NCI-H187 treated with DMSO at 0.1 percent for 48 hours (cell line): ENCODE results near the gene NXPE1.
"Not testable (repeated sequence)": the region's sequence is repeated elsewhere in the genome, so short reads cannot be mapped to it uniquely, and the experiment has no call there.

Source experiments
- DNase-seq: peaks from one replicate; lab custom pipeline; 2025; lab: John Stamatoyannopoulos, UW

NXPE1 gene

GRCh38 chr11:114559425-114560310 lies at the start of gene NXPE1:
NXPE1 (minus strand) TSS chr11:114559881; CDS start chr11:114551201, 8,680 bp downstream.
- DNase-seq: no peak

DNA sequence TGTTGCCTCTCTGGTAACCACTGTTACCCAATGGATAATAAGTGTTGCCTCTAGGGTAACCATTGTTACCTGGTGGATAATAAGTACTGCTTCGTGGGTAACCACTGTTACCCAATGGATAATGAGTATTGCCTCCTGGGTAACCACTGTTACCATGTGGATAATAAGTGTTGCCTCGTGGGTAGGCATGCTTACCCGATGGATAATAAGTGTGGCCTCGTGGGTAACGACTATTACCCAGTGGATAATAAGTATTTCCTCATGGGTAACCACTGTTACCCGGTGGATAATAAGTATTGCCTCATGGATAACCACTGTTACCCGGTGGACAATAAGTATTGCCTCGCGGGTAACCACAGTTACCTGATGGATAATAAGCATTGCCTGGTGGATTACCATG lies 49.7 kb upstream of the NXPE1 start:
- no peak for DNase-seq

- DNase-seq: not testable (repeated sequence)
These were observed 48.9 kb upstream of the NXPE1 start for GRCh38 chr11:114608605-114609004.

GRCh38 chr11:114607753-114608459 lies 48.2 kb upstream of the NXPE1 start:
- no peak for DNase-seq

GRCh38 chr11:114606802-114607075 lies 47.1 kb upstream of the NXPE1 start:
- not testable (repeated sequence) for DNase-seq

DNA sequence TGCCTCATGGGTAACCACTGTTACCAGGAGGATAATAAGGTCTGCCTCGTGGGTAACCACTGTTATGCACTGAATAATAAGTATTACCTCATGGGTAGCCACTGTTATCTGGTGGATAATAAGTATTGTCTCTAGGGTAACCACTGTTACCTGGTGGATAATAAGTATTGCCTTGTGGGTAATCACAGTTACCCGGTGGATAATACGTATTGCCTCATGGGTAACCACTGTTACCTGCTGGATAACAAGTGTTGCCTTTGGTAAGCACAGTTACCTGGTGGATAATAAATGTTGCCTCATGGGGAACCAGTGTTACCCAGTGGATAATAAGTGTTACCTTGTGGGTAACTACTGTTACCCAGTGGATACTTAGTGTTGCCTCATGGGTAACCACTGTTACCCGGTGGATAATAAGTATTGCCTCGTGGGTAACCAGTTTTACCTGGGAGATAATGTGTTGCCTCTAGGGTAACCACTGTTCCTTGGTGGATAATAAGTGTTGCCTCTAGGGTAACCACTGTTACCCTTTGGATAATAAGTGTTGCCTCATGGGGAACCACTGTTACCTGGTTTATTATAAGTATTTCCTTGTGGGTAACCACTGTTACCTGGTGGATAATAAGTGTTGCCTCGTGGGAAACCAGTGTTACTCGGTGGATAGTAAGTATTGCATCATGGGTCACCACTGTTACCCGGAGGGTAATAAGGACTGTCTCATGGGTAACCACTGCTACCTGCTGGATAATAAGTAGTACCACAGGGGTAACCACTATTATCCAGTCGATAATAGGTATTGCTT lies 46.5 kb upstream of the NXPE1 start:
- no peak for DNase-seq

DNA sequence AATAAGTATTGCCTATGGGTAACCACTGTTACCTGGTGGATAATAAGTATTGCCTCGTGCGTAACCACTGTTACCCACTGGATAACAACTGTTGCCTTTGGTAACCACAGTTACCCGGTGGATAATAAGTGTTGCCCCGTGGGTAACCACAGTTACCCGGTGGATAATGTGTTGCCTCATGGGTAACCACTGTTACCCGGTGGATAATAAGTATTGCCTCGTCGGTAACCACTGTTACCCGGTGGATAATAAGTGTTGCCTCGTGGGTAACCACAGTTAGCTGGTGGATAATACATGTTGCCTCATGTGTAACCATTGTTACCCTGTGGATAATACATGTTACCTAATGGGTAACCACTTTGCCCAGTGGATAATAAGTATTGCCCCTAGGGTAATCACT lies 45.7 kb upstream of the NXPE1 start:
- DNase-seq: no peak

GRCh38 chr11:114604886-114605285 lies 45.2 kb upstream of the NXPE1 start:
- no peak for DNase-seq

GRCh38 chr11:114604179-114604813 lies 44.6 kb upstream of the NXPE1 start:
- DNase-seq: no peak

DNA sequence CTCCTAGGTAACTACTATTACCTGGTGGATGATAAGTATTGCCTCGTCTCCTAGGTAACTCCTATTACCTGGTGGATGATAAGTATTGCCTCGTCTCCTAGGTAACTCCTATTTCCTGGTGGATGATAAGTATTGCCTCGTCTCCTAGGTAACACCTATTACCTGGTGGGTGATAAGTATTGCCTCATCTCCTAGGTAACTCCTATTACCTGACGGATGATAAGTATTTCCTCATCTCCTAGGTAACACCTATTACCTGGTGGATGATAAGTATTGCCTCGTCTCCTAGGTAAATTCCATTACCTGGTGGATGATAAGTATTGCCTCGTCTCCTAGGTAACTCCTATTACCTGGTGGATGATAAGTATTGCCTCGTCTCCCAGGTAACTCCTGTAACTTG lies 43.5 kb upstream of the NXPE1 start:
- DNase-seq: not testable (repeated sequence)

DNA sequence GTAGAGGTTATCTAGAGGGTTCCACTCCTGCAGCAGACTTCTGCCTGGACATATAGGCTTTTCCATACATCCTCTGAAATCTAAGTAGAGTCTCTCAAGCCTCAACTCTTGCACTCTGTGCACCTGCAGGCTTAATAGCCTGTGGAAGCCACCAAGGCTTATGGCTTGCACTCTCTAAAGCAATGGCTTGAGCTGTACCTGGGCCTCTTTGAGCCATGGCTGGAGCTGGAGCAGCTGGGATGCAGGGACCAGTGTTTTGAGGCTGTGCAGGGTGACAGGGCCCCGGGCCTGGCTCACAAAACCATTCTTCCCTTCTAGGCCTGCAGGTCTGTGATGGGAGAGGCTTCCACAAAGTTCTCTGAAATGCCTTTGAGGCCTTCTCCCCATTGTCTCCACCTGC lies 38.8 kb upstream of the NXPE1 start:
- no peak for DNase-seq

DNA sequence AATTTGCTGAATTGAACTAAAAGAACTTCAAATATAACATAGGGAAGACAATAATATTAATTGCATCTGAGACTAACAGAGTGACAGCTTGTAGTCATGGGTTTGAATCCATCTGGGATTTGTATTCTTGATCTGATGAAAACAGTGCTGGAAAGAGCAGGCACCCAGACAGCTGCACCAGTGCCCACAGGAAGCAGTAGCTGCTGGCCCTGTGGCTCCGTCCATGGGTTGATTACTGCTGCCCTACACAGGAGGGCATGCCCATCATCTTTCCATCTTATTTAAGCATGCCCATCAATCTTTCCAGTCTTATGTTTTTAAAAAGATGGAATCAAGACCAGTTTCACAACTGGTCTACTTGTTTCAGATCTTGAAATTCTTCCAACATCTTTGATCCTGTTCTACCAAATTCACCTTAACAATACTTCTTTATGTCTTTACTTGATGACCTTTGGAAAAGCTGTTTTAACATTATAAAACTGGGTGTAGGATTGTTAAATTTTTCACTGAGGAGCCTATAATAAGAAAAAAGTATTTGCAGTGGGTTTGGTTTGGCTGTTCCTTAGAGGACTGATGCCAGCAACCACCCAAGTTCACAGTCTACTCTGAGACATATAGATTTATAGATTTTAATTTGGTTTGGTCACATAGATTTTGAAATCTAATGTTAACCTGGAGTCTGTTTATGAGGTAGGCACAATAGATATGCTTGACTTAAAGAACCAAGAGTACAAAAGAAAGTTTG lies 36.7 kb upstream of the NXPE1 start:
- DNase-seq: no peak

DNA sequence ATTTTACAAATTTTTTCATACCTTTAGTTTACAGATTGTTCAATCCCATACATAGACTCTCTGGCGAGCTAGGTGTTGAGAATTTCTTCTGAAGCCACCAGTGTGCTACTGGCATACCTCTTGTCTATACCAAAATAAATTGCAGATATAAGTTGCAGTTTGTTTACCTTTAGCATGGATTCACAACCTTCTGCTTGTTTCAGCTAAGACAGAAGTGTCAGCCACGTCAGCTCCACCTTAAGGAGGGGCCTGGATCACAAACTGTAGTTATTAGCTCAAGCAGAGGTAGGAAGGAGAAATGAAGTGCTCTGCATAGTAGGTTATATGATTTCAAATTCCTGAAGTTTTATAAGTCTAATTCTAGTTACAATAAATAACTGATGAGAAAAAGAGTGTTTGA lies 35.9 kb upstream of the NXPE1 start, which contains the start of gene NXPE4:
NXPE4 (minus strand) TSS at position 216 of the 400 bp plus-strand sequence. CDS start 1,027 bp downstream, outside the sequence.
- DNase-seq: no peak

- DNase-seq: no peak
These were observed 35.0 kb upstream of the NXPE1 start for GRCh38 chr11:114594703-114595102.

- DNase-seq: no peak
These were observed 27.8 kb upstream of the NXPE1 start for GRCh38 chr11:114587398-114587953.

DNA sequence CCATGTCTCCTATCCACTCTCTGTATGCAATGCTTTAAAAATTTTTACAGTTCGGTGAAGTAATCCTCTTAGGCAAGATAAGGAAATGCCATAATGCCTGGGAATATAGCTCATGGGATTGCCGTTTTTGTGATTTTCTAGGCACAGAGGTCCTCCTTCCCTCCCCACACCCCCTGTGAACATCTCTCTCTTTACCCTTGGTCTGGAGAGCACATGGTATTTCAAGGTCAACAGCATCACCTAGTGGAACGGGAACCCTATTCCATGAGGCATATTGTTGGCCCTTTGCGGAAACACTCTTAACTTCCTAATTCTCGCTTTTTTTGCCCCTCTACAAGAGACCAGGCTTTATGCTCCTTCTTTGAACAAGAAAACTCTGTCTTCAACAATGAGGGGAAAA lies 27.1 kb upstream of the NXPE1 start:
- DNase-seq: no peak

- no peak for DNase-seq
These were observed 12.0 kb upstream of the NXPE1 start for GRCh38 chr11:114571712-114572111.

- DNase-seq: no peak
These were observed 10.1 kb upstream of the NXPE1 start for GRCh38 chr11:114569801-114570200.

DNA sequence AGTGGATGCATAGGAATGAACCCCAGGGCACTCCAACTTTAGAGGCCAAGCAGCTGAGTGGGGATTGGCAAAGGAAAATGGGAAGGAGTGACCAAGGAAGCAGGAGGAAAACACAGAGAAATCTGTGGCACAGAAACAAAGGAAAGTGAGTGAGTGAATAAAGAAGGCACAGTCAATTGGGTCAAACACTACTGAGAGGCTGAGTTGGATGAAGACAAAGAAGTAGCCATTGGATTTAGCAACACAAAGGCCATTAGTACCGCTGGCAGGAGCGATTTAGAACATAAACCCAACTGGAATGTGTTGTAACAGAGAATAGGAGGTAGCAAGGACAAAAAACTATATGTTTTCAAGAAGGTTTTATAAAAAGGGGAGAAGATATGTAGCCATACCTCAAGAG lies 6.6 kb upstream of the NXPE1 start:
- no peak for DNase-seq

DNA sequence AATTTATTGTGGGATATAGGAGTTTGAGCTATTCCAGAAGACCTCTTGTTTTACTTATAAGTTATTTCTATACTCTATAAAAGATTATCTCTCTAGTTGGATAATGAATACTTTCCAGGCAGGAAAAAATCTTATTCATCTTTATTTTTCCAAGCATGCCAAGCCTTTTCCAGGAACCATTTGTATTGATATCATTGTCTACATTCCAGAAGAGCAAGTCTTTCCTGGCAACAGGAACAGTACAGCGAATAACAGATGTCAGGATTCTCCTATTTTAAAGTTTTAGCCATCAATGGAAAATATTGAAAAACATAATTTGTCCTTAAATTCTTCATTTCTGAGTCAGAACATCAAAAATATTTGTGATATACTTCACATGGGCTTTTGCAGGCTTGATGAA lies 5.2 kb upstream of the NXPE1 start:
- DNase-seq: no peak

- no peak for DNase-seq
These were observed 3.4 kb upstream of the NXPE1 start for GRCh38 chr11:114563077-114563476.
